Fibroblast of lung (primary cell): Measurements from ENCODE around the gene SH3GL2. TPM values are rescaled to one million over a fixed set of nuclear protein-coding genes. Genes with fewer than 3 reads are reported as not detected.

ENCODE experiments used
- DNase-seq, 2 donors: peaks; one replicate each; pipeline versions ENCODE4 v3.0.0 to v3.0.0-alpha.2; 2010; ENCODE audit warnings: low read depth in 2 of 2
- H2AFZ ChIP-seq: 2 replicates; pipeline ENCODE4 v1.5.1; 2012; ENCODE audit warnings: low read length, control low read depth, inconsistent platforms
- H3K27ac ChIP-seq: 2 replicates; pipeline ENCODE4 v1.5.1; 2011; ENCODE audit warnings: low read length, control low read depth; ENCODE audit not compliant: insufficient read depth
- H3K27me3 ChIP-seq: 2 replicates; pipeline ENCODE4 v1.5.1; 2011; ENCODE audit warnings: mild to moderate bottlenecking, low read length; ENCODE audit not compliant: control insufficient read depth, insufficient read depth
- H3K36me3 ChIP-seq: 2 replicates; pipeline ENCODE4 v1.5.1; 2011; ENCODE audit warnings: low read length; ENCODE audit not compliant: control insufficient read depth, insufficient read depth
- H3K4me1 ChIP-seq: 2 replicates; pipeline ENCODE4 v1.5.1; 2011; ENCODE audit warnings: low read length; ENCODE audit not compliant: control insufficient read depth, insufficient read depth; ENCODE audit errors: extremely low read depth
- H3K4me2 ChIP-seq: 2 replicates; pipeline ENCODE4 v1.5.1; 2011; ENCODE audit warnings: low read length, control low read depth; ENCODE audit not compliant: insufficient read depth; ENCODE audit errors: extremely low read depth
- H3K4me3 ChIP-seq, 4 experiments: fragments of 200-600 bp in 1 of 4; sonication (generic) in 1 of 4; replicated peaks in 1 of 4; 2 replicates each; pipeline ENCODE4 v1.5.1; 2011 to 2016; ENCODE audit warnings: low read length in 4 of 4, low read depth in 3 of 4, mild to moderate bottlenecking in 3 of 4, control low read depth in 2 of 4, inconsistent platforms in 1 of 4, mixed read lengths in 1 of 4; ENCODE audit not compliant: insufficient read depth in 1 of 4; ENCODE audit errors: control extremely low read depth in 1 of 4
- H3K79me2 ChIP-seq: 2 replicates; pipeline ENCODE4 v1.5.1; 2012; ENCODE audit warnings: mild to moderate bottlenecking, low read length, inconsistent platforms; ENCODE audit not compliant: control insufficient read depth, insufficient read depth
- H3K9ac ChIP-seq: 2 replicates; pipeline ENCODE4 v1.5.1; 2011; ENCODE audit warnings: mild to moderate bottlenecking, low read length, control low read depth; ENCODE audit not compliant: insufficient read depth
- H3K9me3 ChIP-seq: 2 replicates; pipeline ENCODE4 v1.5.1; 2012; ENCODE audit warnings: low read depth, low read length; ENCODE audit not compliant: control insufficient read depth, insufficient read depth
- H4K20me1 ChIP-seq: 2 replicates; pipeline ENCODE4 v1.5.1; 2011; ENCODE audit warnings: low read length; ENCODE audit not compliant: control insufficient read depth, insufficient read depth; ENCODE audit errors: extremely low read depth
- CTCF ChIP-seq, 2 donors: IDR thresholded peaks in 1 of 2; conservative IDR thresholded peaks in 1 of 2; 1 replicate in 1 of 2; 2 replicates in 1 of 2; pipeline ENCODE4 v1.5.1; 2011 to 2012; ENCODE audit warnings: low read length in 2 of 2, control low read depth in 1 of 2, inconsistent platforms in 1 of 2, low read depth in 1 of 2, mild to moderate bottlenecking in 1 of 2
- EZH2 ChIP-seq: IDR thresholded peaks from 2 replicates; pipeline ENCODE4 v1.5.1; 2012; ENCODE audit warnings: low read length, control low read depth, mild to moderate bottlenecking; ENCODE audit errors: missing control alignments
- polyA plus RNA-seq, 2 donors: library from polyadenylated mRNA; depleted of rRNA in 1 of 2; stranded (reverse) in 1 of 2; unstranded in 1 of 2; fragments of >200 nt; gene quantifications; 2 replicates each; pipeline ENCODE4 v1.2.1, GENCODE V29; 2011 to 2012; ENCODE audit warnings: missing spikeins in 1 of 2
- total RNA-seq: library from RNA; depleted of rRNA; stranded (reverse); fragments of >200 nt; gene quantifications from 2 replicates; pipeline ENCODE4 v1.2.1, GENCODE V29; 2014

Gene SH3GL2
- total and polyA plus RNA-seq, 2 donors (not counting 1 experiment from before 2014, with no cell fraction given) = 0.17 TPM; not detected in 1

- Histone ChIP-seq H3K9me3 (no peaks in the 10 kb centered on the region), H3K4me3 (no peak overlapping the region), H3K27ac (no peak overlapping the region), H4K20me1 (no peaks in the 10 kb centered on the region), H3K27me3 (no peaks in the 10 kb centered on the region), H2AFZ (no peak overlapping the region), H3K4me1 (no peaks in the 10 kb centered on the region), H3K9ac (no peak overlapping the region), H3K36me3 (no peaks in the 10 kb centered on the region), H3K79me2 (no peaks in the 10 kb centered on the region), H3K4me2 (no peak overlapping the region)
- TF ChIP-seq CTCF (conservative IDR thresholded peaks at IDR 0.05 in 1 of 2, IDR thresholded peaks at IDR 0.05 in 1 of 2; ENCODE audit: low read depth in 1 of 2, low read length in 2 of 2) (no peak), EZH2 (no peak)
- DNase-seq = no peak
Measured at GRCh38 chr9:17609312-17610005, 30.6 kb downstream of the SH3GL2 start.

GRCh38 chr9:17611342-17611741 is 32.5 kb downstream of the SH3GL2 start:
- Histone ChIP-seq H3K9ac (no peak overlapping the region), H2AFZ (no peak overlapping the region), H3K4me1 (no peaks in the 10 kb centered on the region), H3K79me2 (no peaks in the 10 kb centered on the region), H3K36me3 (no peaks in the 10 kb centered on the region), H3K27me3 (no peaks in the 10 kb centered on the region), H3K4me2 (no peak overlapping the region), H3K27ac (no peak overlapping the region), H4K20me1 (no peaks in the 10 kb centered on the region), H3K4me3 (no peak overlapping the region), H3K9me3 (no peaks in the 10 kb centered on the region)
- no peak for TF ChIP-seq CTCF (conservative IDR thresholded peaks at IDR 0.05 in 1 of 2, IDR thresholded peaks at IDR 0.05 in 1 of 2; ENCODE audit: low read depth in 1 of 2, low read length in 2 of 2)
- TF ChIP-seq EZH2 = no peak
- DNase-seq = no peak

- TF ChIP-seq CTCF (conservative IDR thresholded peaks at IDR 0.05 in 1 of 2, IDR thresholded peaks at IDR 0.05 in 1 of 2; ENCODE audit: low read depth in 1 of 2, low read length in 2 of 2) (no peak), EZH2 (no peak)
Measured at GRCh38 chr9:17611917-17612316, 33.1 kb downstream of the SH3GL2 start.

More at GRCh38 chr9:17611917-17612316, 33.1 kb downstream of the SH3GL2 start:
- H2AFZ ChIP-seq = no peak overlapping the region
- H3K79me2 ChIP-seq = no peaks in the 10 kb centered on the region
- no peaks in the 10 kb centered on the region for H3K36me3 ChIP-seq
- no peaks in the 10 kb centered on the region for H4K20me1 ChIP-seq
- H3K9ac ChIP-seq = no peak overlapping the region
- no peaks in the 10 kb centered on the region for H3K4me1 ChIP-seq
- H3K9me3 ChIP-seq = no peaks in the 10 kb centered on the region
- no peak for DNase-seq
- H3K27ac ChIP-seq = no peak overlapping the region
- no peaks in the 10 kb centered on the region for H3K27me3 ChIP-seq
- H3K4me2 ChIP-seq = no peak overlapping the region
- no peak overlapping the region for H3K4me3 ChIP-seq
